ENCODE results near the gene CDC42BPG.

- no peak for TF ChIP-seq EZH2 (IDR thresholded peaks at IDR 0.05; ENCODE audit: insufficient read depth, poor library complexity, severe bottlenecking)
- TF ChIP-seq EZH2phosphoT487 (IDR thresholded peaks at IDR 0.05; ENCODE audit: insufficient read depth, low read depth) = no peak
Measured at GRCh38 chr11:64841592-64842365, 2.7 kb downstream of the CDC42BPG start.

Measured in GM23248 (cell line).